Stimulated activated CD4-positive, alpha-beta T cell treated with anti-CD3 and anti-CD28 coated beads, Interleukin-12 subunit alpha, Interleukin-12 subunit beta, amount 100 ng/mL, for 24 hours (primary cell): Measurements from ENCODE around the gene TMEM63A.

Experiments used
- DNase-seq, 2 experiments: peaks; one replicate each; pipeline ENCODE4 v3.0.0-alpha.2; 2020; ENCODE audit warnings: low read depth in 2 of 2

TMEM63A gene

DNA sequence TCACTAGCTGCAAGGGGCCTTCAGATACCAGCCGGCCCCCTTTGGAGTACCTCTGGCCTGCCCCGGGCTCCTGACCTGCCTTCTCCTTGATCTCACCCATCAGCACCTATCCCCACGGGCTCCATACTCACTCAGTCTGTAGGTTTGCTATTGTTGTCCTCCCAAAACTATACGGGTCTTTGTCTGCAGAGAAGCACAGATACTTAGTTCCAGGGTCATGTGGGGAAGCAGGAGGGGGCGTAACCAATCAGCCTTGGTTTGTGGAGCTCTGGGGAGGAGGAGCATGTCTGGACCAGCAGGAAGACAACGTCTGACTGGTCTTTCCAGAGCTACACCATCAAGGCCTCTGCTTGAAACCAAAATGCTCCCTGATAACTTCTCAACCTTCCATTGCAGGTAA is 15.2 kb downstream of the TMEM63A start:
- DNase-seq, result no peak

DNA sequence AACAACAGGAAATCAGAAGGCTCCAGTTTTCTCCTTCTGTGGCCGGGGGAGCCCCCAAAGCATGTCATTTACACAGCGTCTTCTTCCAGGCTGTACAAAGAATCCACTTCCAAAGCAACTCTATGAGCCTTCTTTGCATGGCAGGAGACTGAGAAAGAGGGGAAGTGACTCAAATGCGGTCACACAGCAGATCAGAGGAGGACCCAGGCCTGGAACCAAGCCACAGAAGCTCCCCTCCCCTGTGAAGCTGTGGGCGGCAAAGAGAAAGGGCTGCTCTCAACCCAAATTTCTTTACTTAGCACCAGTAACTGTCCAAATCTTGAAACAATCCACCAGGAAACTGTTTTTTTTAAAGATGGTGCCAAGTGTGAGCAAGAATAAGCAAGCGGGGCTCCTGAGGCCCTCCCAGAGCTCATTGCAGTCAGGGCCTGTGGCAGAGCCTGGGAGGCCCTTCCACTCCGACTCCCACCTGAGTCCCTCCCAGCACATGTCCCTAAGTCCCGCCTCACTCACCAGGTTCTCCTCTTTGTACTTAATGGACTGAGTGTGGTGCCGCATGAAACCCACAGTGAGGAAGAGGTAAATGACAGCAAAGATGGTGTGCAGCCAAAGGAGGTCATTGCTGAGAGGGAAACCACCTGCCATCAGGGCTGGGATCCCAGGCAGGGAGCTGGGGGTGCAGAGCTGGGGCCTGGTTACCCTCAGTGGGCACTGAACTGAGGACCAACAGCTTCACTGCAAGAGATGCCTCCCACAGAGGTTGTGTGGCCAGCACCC is 15.9 kb downstream of the TMEM63A start:
- DNase-seq, result peak; percentile 56 to 65

DNA sequence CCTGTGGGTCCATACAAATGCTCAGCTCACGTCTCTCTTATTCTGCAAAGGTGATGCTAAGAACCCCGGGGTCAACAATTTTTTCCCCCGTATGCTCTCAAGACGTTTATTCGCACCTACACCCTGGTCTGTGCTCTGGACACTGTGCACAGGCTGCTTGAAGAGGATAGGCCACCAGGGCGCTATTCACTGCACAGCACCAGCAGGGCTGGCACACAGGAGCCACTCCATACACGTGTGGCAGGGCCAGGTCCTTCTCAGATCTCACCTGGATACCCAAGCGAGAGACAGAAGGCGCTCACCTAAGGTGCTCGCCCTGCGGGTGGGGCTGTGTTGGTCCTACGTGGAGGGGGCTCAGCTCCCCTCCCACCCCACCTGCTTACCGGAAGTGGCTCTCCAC is 16.7 kb downstream of the TMEM63A start:
- no peak for DNase-seq

DNA sequence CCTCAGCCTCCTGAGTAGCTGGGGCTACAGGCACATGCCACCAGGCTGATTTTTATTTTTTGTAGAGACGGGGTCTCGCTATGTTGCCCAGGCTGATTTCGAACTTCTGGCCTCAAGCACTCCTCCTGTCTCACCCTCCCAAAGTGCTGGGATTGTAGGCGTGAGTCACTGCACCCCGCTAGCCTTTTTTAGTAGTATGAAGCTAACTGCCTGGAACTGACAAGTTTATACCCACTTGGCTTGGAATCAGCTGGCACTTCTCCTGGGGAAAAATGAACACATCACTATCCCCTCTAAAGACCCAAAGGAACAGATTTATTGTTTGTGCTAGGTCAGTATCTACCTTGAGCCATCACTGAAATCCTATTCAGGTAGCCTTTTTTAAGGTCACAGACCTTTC is 19.0 kb downstream of the TMEM63A start:
- no peak for DNase-seq

DNA sequence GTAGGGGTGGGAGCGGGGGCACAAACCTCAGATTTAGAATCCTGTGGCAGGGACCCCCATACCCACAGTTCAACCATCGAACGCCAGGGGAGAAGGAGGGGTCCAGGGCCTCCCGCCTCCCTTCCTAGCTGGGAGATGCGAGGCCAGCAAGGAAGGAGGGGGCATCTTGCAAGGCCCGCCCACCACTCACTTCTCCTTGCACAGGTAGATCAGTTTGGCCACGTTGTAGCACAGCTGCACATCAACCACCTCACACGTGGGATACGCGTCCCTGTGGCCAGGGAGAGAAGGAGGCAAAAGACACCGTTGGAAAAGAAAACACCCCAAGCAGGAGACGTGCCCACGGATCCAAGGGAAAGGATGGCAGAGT is 19.6 kb downstream of the TMEM63A start:
- no peak for DNase-seq

DNA sequence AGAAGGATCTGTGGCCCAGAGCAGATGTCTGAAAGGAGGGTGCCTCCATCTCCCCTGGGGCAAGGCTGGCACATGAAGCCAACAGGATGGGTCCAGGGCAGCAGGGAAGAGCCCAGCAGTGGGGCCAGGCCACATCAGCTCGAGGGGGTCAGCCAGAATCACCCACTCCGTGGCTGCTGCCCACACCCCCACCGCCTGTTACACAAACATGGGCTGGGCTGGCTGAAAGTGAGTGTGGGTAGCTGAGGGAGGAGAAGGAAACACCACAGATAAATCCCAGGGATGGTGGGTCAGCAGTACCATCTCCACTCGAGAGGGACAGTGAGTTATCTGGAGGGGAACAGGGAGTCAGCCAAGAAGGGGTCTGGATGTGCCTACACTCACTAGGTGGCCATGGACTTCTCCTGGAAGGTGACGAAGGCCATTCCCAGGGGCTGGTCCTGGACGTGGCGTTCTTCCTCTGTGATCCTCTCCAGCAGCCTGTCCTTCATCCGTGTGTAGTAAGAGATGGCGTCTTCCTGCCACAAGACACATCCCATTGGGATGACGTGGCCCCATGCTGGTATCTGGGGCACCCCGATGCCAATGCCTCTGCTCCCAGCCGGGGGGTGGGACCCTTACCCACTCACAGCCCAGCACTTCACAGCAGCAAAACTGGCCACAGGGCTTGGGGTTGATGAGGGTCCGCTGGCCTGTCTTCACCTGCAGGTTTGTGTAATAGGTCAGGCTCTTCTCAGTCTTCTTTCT is 20.2 kb downstream of the TMEM63A start:
- DNase-seq, result no peak

DNA sequence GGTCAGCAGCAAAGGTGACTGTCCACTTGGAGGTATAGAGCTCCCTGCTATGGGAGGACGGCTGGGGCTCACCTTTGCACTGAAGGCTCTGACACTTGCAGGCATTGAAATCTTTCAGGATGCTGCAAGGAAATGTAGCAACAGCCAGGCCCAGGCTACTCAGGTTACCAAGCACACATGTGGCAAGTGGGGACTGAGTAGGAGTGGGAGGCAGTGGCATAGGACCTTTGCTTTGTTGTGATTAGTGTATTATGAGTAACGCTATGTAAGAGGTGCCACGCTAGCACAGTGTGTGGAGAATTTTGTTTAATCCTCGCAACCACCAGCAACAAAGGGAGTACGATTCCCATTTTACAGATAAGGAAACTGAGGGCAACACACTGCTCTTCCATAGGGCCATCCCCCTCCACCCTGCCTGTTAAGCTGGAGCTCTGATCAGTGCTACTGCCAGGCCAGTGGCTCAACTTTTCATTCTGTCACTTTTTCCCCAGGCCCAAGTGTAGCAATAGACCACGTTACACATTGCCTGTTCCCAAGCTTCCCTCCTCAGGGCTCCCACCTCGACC is 21.2 kb downstream of the TMEM63A start:
- DNase-seq, result no peak

DNA sequence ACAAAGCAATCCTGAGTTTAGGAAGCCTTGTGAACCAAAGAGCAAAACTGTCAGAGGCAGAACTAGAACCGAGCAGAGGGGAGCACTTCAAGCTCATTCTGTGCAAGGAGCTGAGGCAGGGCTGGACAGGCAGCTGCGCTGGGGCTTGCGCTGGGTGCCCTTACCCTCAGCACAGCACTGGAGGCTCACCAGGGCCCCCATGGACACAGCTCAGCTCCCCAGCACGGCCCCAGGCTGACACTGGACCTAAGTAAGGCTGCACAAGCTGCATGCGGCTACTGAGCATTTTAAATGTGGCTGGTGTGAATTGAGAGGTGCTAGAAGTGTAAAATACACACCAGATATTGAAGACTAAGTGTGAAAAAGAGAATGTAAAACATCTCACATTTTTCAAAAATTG is 22.1 kb downstream of the TMEM63A start:
- no peak for DNase-seq

DNA sequence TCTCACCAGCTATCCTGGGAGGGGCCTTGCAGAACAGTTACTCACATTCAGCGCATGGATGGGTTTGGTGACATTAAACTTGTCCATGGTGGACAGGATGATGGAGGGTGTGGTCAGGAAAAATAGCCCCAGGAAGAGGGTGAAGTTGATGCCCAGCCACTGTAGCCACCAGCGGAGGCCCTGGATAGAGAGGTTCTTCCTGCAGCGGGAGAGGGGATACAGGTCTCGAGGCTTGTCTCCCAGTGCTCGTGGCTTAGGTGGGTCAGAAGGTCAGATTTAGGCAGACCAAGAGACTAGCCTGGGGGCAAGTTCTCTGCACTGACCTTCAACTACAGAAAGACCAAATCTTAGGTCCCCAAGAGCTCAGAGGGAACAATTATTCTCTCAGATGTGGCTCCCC is 23.0 kb downstream of the TMEM63A start:
- no peak for DNase-seq

DNA sequence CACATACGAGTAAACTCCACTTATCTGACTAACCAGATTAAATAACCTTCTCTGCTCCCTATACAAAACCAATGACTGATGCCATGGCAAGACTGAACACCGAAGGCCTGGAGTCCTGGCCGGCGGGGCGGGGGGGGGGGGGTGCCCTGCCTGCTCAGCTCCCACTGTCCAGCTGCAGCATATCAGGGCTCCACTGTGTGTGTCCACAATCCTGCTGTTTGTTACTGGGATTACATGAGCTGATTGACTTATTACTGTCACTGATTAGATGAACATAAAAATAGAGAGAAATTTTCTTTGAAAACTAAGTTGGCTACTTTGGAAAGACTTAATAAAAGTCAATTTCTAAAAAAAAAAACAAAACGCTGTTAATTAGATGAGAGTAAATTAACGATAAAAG is 24.9 kb downstream of the TMEM63A start:
- DNase-seq, result no peak

DNA sequence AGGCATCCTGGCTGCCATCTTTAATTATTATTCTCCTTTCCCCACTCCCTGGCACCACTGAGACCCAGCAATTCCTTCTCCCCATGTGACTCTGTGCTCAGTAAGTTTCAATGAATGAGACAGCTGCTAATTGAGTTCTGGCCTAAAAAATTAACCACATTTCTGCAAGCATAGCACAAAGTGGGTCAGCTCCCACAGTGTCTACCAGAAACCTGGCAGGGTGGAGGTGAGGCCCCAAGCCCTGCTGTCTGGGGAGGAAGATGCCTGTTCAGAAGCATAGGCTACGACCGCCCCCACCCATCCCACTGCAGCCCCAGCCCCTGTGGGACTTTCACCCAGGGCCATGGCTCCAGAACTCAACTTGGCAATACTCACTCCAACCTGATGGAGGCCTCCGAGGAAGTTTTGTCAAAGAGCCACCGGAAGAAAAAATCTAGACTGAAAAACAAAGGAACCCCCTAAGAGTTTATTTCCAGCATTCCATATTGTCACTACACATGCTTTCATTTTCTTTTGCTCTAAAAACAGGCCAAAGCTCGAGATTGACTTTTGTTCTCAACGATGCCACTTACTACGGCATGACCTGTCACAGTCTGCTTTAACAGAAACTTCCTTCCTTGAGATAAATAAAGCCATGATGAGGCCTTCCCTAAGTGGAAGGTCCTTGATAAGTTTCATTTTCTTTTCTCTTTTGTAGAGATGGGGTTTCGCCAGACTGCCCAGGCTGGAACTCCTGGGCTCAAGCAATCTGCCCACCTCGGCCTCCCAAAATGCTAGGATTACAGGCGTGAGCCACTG is 26.5 kb downstream of the TMEM63A start:
- no peak for DNase-seq

DNA sequence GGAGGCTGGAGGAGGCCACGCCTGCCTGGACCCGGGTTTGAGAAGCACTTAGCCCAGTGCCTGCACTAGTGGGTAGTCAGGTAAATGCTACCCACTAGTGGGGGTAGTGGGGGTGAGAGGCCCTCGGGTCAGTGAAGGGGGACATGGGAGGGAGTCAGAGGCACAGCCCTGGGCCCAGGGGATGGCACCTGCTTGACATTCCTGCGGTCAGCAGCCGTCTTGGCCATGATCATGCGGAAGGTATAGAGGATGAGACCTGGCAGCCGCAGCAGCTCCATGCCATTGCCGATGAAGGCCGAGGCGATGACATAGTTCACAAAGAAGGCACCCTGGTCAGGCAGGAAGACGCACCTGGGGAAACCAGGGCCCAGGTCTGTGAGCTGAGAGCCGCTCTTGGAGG is 28.7 kb downstream of the TMEM63A start:
- no peak for DNase-seq

DNA sequence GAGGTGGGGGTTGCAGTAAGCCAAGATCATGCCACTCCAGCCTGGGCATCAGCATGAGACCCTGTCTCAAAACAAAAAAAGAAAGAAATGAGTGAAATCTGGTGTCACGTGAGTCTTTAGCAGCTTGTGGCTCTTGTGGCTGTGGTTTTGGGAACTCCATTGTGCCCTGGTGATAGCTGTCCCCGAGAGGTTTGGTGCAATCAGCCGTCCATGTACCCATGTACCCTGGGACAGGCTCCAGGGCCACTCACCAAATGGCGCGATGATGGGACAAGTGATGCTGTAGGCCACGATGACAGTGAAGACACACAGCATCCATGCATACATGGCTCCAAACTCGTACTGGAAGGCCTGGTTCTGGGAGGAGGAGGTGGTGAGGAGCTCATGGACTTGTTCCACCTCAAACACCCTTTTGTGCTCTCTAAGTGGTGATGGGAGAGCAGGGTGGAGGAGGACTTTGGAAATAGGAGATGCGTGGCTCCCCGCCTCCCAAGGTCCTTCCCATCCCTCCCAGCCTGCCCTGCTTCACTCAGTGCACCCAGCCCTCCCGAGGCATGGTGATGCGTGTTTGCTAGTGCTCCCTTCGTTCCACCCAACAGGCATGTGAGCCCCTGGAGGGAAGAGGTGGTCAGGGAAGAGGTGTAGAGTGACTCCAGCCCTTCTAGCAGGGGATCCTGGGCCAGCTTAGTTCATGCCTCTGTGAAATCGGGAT is 29.6 kb downstream of the TMEM63A start:
- DNase-seq, result no peak

DNA sequence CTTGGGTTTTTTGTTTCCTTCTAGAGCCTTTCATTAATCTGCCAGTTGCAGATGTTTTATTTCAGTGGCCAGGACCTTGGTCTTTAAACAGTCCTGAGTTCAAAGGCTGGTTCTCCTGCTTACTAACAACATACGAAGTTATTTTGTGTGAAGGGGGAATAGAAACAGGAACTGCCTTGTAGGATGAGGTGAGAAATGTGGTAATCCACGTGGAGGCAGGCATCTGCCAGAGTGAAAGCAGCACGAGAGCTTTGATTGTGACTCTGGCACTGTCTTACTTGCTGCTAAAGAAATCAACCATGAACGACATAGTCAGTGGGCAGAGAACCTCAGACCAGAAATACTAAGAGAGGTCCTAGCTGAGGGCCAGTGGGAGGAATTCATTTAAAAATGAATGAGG is 30.4 kb downstream of the TMEM63A start:
- DNase-seq, result no peak

DNA sequence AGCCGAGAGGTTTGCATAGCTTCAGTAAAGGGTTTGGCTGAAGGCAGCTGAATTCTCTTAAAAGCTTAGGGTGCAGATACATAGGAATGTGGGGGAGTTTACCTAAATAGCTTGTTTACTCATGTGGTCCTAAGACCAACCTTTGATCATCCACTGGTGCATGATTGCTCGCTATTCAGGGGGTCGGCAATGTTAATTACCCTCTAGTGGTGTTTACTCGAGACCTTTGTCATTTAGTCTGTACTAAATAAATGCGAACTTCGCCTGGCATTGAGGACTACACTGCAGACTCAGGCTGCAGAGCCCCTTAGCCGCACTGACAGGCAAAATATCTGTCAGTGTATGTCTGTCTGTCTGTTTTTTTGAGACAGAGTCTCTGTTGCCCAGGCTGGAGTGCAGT is 31.8 kb downstream of the TMEM63A start:
- no peak for DNase-seq

DNA sequence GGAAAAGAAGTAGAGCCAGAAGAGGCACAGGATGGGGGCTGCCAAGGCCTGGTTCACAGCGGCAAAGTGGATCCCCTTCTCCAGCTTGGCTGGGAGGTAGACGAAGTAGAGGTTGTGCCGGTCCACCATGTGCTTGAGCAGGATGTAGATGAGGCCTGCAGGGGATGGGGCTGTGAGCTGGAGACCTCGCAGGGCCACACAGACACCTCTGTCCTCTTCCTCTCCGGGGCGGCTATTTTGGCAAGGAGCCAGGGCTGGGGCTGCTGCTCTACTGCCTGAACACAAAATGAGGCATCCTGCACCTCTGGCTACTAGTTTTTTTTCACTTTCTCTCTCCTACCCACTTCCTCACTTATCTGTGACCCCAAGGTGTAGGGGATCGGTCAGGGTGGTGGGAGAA is 32.3 kb downstream of the TMEM63A start:
- no peak for DNase-seq

DNA sequence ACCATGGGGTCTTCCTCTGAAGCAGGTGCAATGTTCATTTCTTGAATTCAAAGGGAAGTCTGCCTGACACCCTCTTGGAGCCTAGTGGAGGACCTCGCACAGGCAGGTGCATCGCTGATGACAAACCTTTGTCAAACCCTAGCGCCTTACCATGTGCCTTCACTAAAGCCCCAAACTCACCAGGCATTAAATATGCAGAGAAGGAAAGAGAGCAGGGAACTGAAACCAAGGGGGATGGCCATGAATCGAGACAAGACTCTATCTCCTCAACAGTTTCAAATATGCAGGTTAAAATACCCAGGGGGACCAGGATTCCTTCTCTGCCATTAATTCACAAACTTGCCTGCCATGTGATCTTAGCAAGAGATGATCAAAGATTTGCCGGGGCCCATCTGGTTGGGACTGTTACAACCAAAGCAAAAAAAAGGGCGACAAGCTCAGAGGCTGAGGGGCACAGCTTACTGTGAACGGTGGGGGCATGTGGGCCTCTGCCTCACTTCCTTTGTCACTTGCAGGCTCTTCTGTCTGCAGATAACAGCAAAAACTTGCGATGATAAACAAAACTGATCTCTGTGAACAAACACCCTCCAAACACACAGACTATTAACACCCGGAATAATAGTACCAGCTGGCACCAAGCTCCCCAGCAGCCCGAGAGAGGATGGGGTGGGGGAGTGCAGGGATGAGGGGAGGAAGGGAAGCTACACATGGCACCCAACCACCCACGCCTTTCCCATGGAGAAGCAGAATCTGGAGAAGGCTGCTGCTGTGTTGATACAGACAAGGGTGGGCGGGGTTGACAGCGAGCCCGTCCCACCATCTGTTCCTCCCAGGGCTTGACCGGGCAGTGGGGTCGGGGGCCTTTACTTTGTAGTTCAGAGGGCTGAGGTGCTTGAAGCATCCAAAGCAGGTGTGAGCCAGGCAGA is 33.9 kb downstream of the TMEM63A start:
- DNase-seq, result no peak

DNA sequence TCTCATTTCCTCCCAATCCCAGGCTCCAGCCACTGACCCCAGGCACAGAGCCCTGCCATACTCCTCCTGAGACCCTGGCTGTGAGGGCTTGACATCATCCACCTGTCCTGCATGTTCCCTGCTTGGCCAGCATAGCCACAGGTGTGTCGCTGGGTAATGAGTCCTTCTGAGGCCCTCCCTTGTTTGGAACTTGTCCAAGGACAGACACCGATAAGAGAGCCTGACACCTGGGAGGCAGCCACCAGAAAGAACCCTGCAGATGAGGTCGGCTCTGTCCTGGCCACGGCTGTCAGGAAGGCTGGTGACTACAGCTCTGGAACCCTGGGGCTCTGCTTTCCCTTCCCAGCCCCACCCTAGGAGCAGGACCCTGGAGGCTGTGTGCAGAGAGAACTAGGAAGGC is 34.6 kb downstream of the TMEM63A start:
- no peak for DNase-seq

DNA sequence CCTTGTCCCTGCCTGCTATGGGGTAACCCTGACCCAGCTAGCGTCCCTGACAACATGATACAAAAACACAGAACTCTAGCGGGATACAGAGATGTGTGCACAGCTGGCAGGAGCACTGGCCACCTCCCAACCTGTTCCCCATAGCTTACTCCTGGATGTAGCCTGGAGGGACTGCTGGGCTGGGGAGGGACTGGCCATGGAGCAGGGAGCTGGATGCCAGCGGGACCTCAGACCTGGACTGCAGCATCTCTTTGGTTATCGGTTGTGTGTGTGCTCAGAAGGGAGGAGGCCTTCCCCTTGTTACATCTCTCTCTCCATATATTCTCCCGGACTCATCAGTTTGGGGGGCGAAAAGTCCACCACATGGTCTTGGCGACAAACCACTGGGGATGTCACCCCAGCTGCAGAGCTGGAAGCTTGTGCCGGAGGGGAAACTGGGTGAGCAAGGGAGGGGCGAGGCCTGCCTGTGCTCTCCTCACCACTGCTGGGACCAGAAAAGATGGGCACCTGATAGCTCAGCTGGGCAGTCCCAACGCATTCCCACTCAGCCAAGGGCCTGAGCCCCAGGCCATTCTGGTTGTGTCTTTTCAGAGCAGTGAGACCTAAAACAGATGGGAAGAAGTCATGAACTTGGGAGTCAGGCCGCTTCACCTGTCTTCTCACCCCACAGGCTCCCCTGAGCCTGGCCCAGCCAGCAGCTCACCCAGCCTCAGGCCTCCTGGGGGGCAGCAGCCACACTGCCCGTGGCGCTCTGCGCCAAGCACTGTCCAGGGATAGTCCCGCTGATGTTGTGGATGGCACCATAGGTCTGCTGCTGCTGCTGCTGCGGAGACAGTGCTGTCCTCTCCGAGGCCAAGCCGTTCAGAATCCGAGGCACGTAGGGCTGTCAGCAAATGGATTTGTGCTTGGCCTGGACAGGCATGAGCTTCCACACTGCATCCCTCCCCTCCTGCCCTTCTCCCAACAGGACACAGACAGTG is 35.6 kb downstream of the TMEM63A start:
- DNase-seq, result no peak
